ENCODE measurements around the gene TRPM3. TPM values are rescaled to one million over a fixed set of nuclear protein-coding genes. Genes with fewer than 3 reads are reported as not detected.

The TRPM3 gene
- total and polyA plus RNA-seq, 2 of the 13 experiments (the other 11 are each of a cell fraction or from before 2014, with no cell fraction given): not detected

GRCh38 chr9:70534061-70534460 lies 587.4 kb downstream of the TRPM3 start:
- in situ Hi-C loops (cut with HindIII; ENCODE audit: extremely low pct_ligation_motif_present, low pct_unique_long_range_greater_than_20kb): no loop called here
- H3K4me3 ChIP-seq (replicated peaks in 1 of 3; ENCODE audit: insufficient read depth in 1 of 3, low read depth in 2 of 3, low read length in 3 of 3): no peak overlapping the region
- no peaks in the 10 kb centered on the region for H4K20me1 ChIP-seq (ENCODE audit: insufficient read depth, low read length)
- FAIRE-seq: no peak
- H2AFZ ChIP-seq (ENCODE audit: low read length): no peak overlapping the region
- H3K4me1 ChIP-seq (ENCODE audit: insufficient read depth, low read length): no peaks in the 10 kb centered on the region
- no TSS peak for BruUV-seq (replicated peaks)
- ChIA-PET CTCF (ENCODE audit: low intra/inter-chr PET ratio, low total read pairs) (no interaction called here), POLR2A (no interaction called here)
- 31% methylated on average over 4 of the region's 4 CpGs for WGBS (ENCODE audit: low lambda C conversion rate)
- no peaks in the 10 kb centered on the region for H3K36me3 ChIP-seq (replicated peaks in 1 of 2; ENCODE audit: control insufficient read depth in 1 of 2, insufficient read depth in 2 of 2, low read length in 2 of 2)
- no peak overlapping the region for H3K4me2 ChIP-seq (ENCODE audit: low read depth, low read length)
- no peaks in the 10 kb centered on the region for H3K9me3 ChIP-seq (ENCODE audit: low read length)
- no peak for DNase-seq (ENCODE audit: low spot score)
- H3K9ac ChIP-seq (ENCODE audit: insufficient read depth, low read depth, low read length): no peak overlapping the region
- TF ChIP-seq, protein P1, sequence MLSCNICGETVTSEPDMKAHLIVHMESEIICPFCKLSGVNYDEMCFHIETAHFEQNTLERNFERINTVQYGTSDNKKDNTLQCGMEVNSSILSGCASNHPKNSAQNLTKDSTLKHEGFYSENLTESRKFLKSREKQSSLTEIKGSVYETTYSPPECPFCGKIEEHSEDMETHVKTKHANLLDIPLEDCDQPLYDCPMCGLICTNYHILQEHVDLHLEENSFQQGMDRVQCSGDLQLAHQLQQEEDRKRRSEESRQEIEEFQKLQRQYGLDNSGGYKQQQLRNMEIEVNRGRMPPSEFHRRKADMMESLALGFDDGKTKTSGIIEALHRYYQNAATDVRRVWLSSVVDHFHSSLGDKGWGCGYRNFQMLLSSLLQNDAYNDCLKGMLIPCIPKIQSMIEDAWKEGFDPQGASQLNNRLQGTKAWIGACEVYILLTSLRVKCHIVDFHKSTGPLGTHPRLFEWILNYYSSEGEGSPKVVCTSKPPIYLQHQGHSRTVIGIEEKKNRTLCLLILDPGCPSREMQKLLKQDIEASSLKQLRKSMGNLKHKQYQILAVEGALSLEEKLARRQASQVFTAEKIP (CRISPR knock-in tag; IDR thresholded peaks at IDR 0.05; ENCODE audit: borderline replicate concordance): no peak
- TF ChIP-seq ZNF777 (CRISPR knock-in tag; IDR thresholded peaks at IDR 0.05) (no peak), ZHX1 (CRISPR knock-in tag; IDR thresholded peaks at IDR 0.05; ENCODE audit: low read depth) (no peak), BRCA1 (CRISPR knock-in tag; IDR thresholded peaks at IDR 0.05) (no peak), RBAK (CRISPR knock-in tag; IDR thresholded peaks at IDR 0.05) (no peak), SMARCE1 (IDR thresholded peaks at IDR 0.05; ENCODE audit: borderline replicate concordance) (no peak), NFRKB (IDR thresholded peaks at IDR 0.05) (no peak), ZSCAN5A (CRISPR knock-in tag; IDR thresholded peaks at IDR 0.05; ENCODE audit: borderline replicate concordance) (no peak)
- TF ChIP-seq, protein P2, sequence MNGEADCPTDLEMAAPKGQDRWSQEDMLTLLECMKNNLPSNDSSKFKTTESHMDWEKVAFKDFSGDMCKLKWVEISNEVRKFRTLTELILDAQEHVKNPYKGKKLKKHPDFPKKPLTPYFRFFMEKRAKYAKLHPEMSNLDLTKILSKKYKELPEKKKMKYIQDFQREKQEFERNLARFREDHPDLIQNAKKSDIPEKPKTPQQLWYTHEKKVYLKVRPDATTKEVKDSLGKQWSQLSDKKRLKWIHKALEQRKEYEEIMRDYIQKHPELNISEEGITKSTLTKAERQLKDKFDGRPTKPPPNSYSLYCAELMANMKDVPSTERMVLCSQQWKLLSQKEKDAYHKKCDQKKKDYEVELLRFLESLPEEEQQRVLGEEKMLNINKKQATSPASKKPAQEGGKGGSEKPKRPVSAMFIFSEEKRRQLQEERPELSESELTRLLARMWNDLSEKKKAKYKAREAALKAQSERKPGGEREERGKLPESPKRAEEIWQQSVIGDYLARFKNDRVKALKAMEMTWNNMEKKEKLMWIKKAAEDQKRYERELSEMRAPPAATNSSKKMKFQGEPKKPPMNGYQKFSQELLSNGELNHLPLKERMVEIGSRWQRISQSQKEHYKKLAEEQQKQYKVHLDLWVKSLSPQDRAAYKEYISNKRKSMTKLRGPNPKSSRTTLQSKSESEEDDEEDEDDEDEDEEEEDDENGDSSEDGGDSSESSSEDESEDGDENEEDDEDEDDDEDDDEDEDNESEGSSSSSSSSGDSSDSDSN (CRISPR knock-in tag; IDR thresholded peaks at IDR 0.05): no peak
- TF ChIP-seq, protein P3, sequence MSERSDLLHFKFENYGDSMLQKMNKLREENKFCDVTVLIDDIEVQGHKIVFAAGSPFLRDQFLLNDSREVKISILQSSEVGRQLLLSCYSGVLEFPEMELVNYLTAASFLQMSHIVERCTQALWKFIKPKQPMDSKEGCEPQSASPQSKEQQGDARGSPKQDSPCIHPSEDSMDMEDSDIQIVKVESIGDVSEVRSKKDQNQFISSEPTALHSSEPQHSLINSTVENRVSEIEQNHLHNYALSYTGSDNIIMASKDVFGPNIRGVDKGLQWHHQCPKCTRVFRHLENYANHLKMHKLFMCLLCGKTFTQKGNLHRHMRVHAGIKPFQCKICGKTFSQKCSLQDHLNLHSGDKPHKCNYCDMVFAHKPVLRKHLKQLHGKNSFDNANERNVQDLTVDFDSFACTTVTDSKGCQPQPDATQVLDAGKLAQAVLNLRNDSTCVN (CRISPR knock-in tag; IDR thresholded peaks at IDR 0.05; ENCODE audit: borderline replicate concordance): no peak
- intact Hi-C loops (cut with micrococcal nuclease; ENCODE audit: unreplicated experiment): no loop called here
- H3K27me3 ChIP-seq (ENCODE audit: control insufficient read depth in 1 of 2, insufficient read depth in 2 of 2, low read length in 2 of 2): no peaks in the 10 kb centered on the region
- no peaks in the 10 kb centered on the region for H3K79me2 ChIP-seq (ENCODE audit: insufficient read depth, low read length)
- H3K27ac ChIP-seq (ENCODE audit: extremely low read length, insufficient read depth, low read length): no peak overlapping the region
- no peak for ATAC-seq

Data from HepG2 (cell line).